Measurements from ENCODE around the gene ZBTB2. TPM values are rescaled to one million over a fixed set of nuclear protein-coding genes. Genes with fewer than 3 reads are reported as not detected.
A peak's percentile ranks its signal among the peaks of the same experiment; 100 is the strongest.

Gene ZBTB2, protein sequence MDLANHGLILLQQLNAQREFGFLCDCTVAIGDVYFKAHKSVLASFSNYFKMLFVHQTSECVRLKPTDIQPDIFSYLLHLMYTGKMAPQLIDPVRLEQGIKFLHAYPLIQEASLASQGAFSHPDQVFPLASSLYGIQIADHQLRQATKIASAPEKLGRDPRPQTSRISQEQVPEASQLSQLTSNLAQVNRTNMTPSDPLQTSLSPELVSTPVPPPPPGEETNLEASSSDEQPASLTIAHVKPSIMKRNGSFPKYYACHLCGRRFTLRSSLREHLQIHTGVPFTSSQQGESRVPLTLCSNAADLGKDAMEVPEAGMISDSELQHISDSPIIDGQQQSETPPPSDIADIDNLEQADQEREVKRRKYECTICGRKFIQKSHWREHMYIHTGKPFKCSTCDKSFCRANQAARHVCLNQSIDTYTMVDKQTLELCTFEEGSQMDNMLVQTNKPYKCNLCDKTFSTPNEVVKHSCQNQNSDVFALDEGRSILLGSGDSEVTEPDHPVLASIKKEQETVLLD
- 10 to 100 TPM; 10.7 to 13.7 TPM for total RNA-seq
- polyA plus RNA-seq (ENCODE audit: insufficient read length in 6 of 6): 10 to 100 TPM; 14.3 to 18.4 (median 16.6) TPM
- long read RNA-seq, donor 1, transcript ZBTB2-201 (3 exons, 3,090 nt): major isoform, 8 of 8 reads
- long read RNA-seq, donor 1, partial matches to known transcripts: 0 of 8 reads
- long read RNA-seq, donor 1, other reads (novel, unspliced or antisense): 0 of 8 reads
- long read RNA-seq, donor 2, transcript ZBTB2-201 (3 exons, 3,090 nt): major isoform, 5 of 5 reads
- long read RNA-seq, donor 2, partial matches to known transcripts: 0 of 5 reads
- long read RNA-seq, donor 2, other reads (novel, unspliced or antisense): 0 of 5 reads
- long read RNA-seq, donor 3, partial matches to known transcripts: 0 of 2 reads
- long read RNA-seq, donor 3, other reads (novel, unspliced or antisense): 0 of 2 reads
- long read RNA-seq, donor 4, partial matches to known transcripts: 0 of 1 reads
- long read RNA-seq, donor 4, other reads (novel, unspliced or antisense): 1 of 1 reads
- long read RNA-seq, donor 5, transcript ZBTB2-201 (3 exons, 3,090 nt): major isoform, 5 of 17 reads
- long read RNA-seq, donor 5, partial matches to known transcripts: 12 of 17 reads
- long read RNA-seq, donor 5, other reads (novel, unspliced or antisense): 0 of 17 reads
- long read RNA-seq, donor 6, partial matches to known transcripts: 0 of 4 reads
- long read RNA-seq, donor 6, other reads (novel, unspliced or antisense): 0 of 4 reads
- long read RNA-seq, donor 7, transcript ZBTB2-201 (3 exons, 3,090 nt): major isoform, 8 of 8 reads
- long read RNA-seq, donor 7, partial matches to known transcripts: 0 of 8 reads
- long read RNA-seq, donor 7, other reads (novel, unspliced or antisense): 0 of 8 reads
- long read RNA-seq, donor 8, transcript ZBTB2-201 (3 exons, 3,090 nt): major isoform, 6 of 6 reads
- long read RNA-seq, donor 8, partial matches to known transcripts: 0 of 6 reads
- long read RNA-seq, donor 8, other reads (novel, unspliced or antisense): 0 of 6 reads
- long read RNA-seq, donor 9: 0 reads
- long read RNA-seq, donor 10: 0 reads
- long read RNA-seq, donor 11, partial matches to known transcripts: 0 of 2 reads
- long read RNA-seq, donor 11, other reads (novel, unspliced or antisense): 0 of 2 reads
- long read RNA-seq, donor 12, partial matches to known transcripts: 0 of 3 reads
- long read RNA-seq, donor 12, other reads (novel, unspliced or antisense): 0 of 3 reads

DNA sequence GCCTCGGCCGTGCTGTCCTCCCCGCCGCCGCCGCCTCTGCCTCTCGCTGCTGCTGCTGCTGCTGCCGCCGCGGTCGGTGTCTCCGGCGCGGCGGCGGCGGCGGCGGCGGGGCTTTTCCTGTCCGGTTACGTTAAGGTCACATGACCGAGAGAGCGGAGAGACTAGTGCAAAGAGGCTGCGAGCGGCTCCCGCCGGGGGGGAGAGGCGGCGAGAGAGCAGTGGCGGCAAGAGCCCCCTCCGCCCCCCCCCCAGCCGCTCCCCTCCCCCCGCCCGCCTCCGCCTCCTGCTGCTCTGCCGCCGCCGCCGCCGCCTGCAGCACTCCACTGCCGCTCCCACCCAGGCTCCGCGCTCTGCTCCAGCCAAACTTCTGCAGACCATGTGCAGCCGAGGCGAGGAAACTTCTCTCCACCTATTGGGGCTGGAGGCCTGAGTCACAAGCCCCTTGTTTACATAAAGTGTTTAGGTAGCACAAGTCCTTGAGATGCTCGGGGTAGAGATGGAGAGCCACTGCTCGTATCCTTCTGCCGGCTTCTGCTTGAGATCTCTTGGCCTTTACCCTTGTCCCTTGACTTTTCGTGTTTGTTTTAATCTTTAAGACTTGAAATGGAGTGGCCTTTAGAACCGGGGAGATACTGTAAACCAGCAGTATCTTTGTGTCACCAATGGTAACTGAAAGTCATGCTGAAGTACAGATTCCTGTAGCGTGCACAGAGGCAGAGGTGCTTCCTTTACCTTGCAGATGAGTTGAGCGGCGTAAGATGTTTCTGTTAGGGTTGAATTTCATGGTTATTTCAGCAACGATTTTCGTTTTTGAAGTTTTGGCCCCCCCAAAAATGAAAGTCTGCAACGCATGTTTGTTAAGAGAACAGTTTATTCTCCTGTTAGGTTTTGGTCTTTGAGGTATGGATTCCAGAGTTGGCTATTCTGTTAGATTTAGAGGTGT lies at the start of gene ZBTB2:
Gene ZBTB2 (minus strand): TSS at position 89 of the 943 bp plus-strand sequence. CDS start 17,922 bp downstream, outside the sequence.
- Histone ChIP-seq H3K36me3 (no peaks in the 10 kb centered on the region), H3K27ac (peak within 1 kb of the TSS; percentile 99 to 100), H3K4me3 (peak within 1 kb of the TSS; percentile 98 to 99), H3K4me1 (peaks cover 18 to 63% of the 10 kb centered on the region in 2 donors), H3K9me3 (no peaks in the 10 kb centered on the region), H3K27me3 (no peaks in the 10 kb centered on the region)
- intact Hi-C loops (cut with DNase I): no loop called here
- ATAC-seq (peak; percentile 13), DNase-seq (peak; percentile 42 to 90 (median 76))
- TF ChIP-seq CTCF (IDR thresholded peaks at IDR 0.05): no peak

GRCh38 chr6:151440930-151441329 lies 49.6 kb upstream of the ZBTB2 start:
- ATAC-seq: no peak
- intact Hi-C loops (cut with DNase I): no loop called here
- peaks cover 10 to 23% of the 10 kb centered on the region in 2 donors for H3K4me1 ChIP-seq
- no peak overlapping the region for H3K4me3 ChIP-seq
- H3K27me3 ChIP-seq: no peaks in the 10 kb centered on the region
- H3K36me3 ChIP-seq: no peaks in the 10 kb centered on the region
- H3K27ac ChIP-seq: no peak overlapping the region
- H3K9me3 ChIP-seq: no peaks in the 10 kb centered on the region
- DNase-seq: peak in 2 of 4 donors; percentile 17 to 51
- TF ChIP-seq CTCF (IDR thresholded peaks at IDR 0.05): peak in 1 of 2 donors; percentile 16

DNA sequence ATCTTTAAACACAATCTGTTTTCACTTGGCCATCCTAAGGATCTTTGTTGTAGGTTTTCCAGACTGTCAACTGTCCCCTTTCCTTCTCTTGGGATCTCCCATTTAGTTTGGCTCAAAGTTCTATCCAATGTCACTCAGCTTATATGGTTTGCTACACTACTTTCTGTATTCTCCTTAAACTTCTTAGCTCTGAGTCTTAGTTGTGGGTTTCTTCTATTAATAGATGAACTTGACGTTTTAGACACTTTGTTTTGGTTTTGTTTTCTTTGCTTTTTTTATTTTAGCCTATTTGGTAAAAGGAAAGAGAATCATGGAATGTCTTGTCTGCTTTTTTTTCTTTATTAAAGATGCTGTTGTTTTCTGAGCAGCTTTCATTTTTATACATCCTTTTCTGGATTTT lies 49.1 kb upstream of the ZBTB2 start:
- TF ChIP-seq CTCF (IDR thresholded peaks at IDR 0.05): no peak
- Histone ChIP-seq H3K27ac (no peak overlapping the region), H3K9me3 (no peaks in the 10 kb centered on the region), H3K36me3 (peaks cover 0 to 4% of the 10 kb centered on the region in 2 donors), H3K4me1 (peaks cover 5 to 18% of the 10 kb centered on the region in 2 donors), H3K27me3 (no peaks in the 10 kb centered on the region), H3K4me3 (no peak overlapping the region)
- intact Hi-C loops (cut with DNase I): no loop called here
- DNase-seq (no peak), ATAC-seq (no peak)

DNA sequence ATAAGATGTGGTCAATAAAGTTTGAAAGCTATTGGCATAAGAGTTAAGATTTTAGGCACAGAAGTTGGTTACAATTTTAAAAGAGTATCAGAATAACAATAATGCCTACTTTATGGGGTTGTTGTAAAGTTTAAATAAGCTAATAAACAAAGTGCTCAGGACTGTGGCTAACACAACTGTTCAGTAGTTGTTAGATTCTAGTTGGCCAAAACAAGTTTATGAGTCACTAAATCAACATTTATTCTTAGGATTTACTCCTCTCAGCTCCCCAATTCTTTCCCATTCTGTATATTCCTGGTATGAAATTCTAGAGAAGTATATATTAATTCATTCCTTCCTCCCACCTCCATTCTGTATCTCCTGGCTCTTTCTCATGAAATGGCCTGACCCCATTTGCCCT lies 46.0 kb upstream of the ZBTB2 start:
- DNase-seq (no peak), ATAC-seq (no peak)
- H3K36me3 ChIP-seq: peaks cover 0 to 14% of the 10 kb centered on the region in 2 donors
- H3K27me3 ChIP-seq: no peaks in the 10 kb centered on the region
- peaks cover 4 to 10% of the 10 kb centered on the region in 2 donors for H3K4me1 ChIP-seq
- H3K27ac ChIP-seq: no peak overlapping the region
- TF ChIP-seq CTCF (IDR thresholded peaks at IDR 0.05): no peak
- H3K4me3 ChIP-seq: no peak overlapping the region
- intact Hi-C loops (cut with DNase I): no loop called here
- H3K9me3 ChIP-seq: no peaks in the 10 kb centered on the region
